Vagina (tissue), 2 donors: ENCODE results near the gene CPSF7.

Experiments used
- CTCF ChIP-seq, 3 experiments: fragments of 450-650 bp in 2 of 3; fragments of 200-600 bp in 1 of 3; sonication (generic) in 1 of 3; IDR thresholded peaks; one replicate each; pipeline ENCODE4 v1.5.1; 2017 to 2019; ENCODE audit warnings: antibody characterized with exemption in 3 of 3, mild to moderate bottlenecking in 2 of 3, moderate library complexity in 2 of 3
- POLR2A ChIP-seq, 2 donors: fragments of 450-650 bp; IDR thresholded peaks; one replicate each; pipeline ENCODE4 v1.6.1; 2017; ENCODE audit warnings: antibody characterized with exemption in 2 of 2, mild to moderate bottlenecking in 2 of 2, moderate library complexity in 2 of 2

GRCh38 chr11:61437496-61437895, 7.7 kb upstream of the CPSF7 start:
- TF ChIP-seq CTCF (IDR thresholded peaks at IDR 0.05) (no peak), POLR2A (IDR thresholded peaks at IDR 0.05) (no peak)
